ENCODE results near the gene ADAM12.

Gene ADAM12

GRCh38 chr10:126158133-126158892, 230.0 kb downstream of the ADAM12 start:
- Histone ChIP-seq H3K9ac (ENCODE audit: low read length) (no peak overlapping the region), H3K79me2 (ENCODE audit: low read length) (no peaks in the 10 kb centered on the region), H3K4me2 (ENCODE audit: low read length) (no peak overlapping the region)

GRCh38 chr10:126157189-126157588, 231.1 kb downstream of the ADAM12 start:
- no peaks in the 10 kb centered on the region for H3K27me3 ChIP-seq (ENCODE audit: low read depth, low read length)
- H2AFZ ChIP-seq (ENCODE audit: low read depth, low read length), result no peak overlapping the region
- H3K4me1 ChIP-seq (ENCODE audit: low read length), result no peaks in the 10 kb centered on the region
- no peak overlapping the region for H3K4me2 ChIP-seq (ENCODE audit: low read length)
- H3K79me2 ChIP-seq (ENCODE audit: low read length), result no peaks in the 10 kb centered on the region
- TF ChIP-seq EZH2phosphoT487 (IDR thresholded peaks at IDR 0.05; ENCODE audit: low read depth), result no peak
- no peak for TF ChIP-seq CTCF (IDR thresholded peaks at IDR 0.05; ENCODE audit: low read depth, low read length)
- H3K27ac ChIP-seq (ENCODE audit: low read length), result no peak overlapping the region
- H3K9me3 ChIP-seq (ENCODE audit: insufficient read depth, low read length), result no peaks in the 10 kb centered on the region
- H4K20me1 ChIP-seq (ENCODE audit: insufficient read depth, low read length), result no peaks in the 10 kb centered on the region
- H3K9ac ChIP-seq (ENCODE audit: low read length), result no peak overlapping the region
- no peak overlapping the region for H3K4me3 ChIP-seq (ENCODE audit: low read length)
- no peaks in the 10 kb centered on the region for H3K36me3 ChIP-seq (replicated peaks; ENCODE audit: low read depth, low read length)

More at GRCh38 chr10:126158133-126158892, 230.0 kb downstream of the ADAM12 start:
- Histone ChIP-seq H3K9me3 (ENCODE audit: insufficient read depth, low read length) (no peaks in the 10 kb centered on the region), H2AFZ (ENCODE audit: low read depth, low read length) (no peak overlapping the region), H3K36me3 (replicated peaks; ENCODE audit: low read depth, low read length) (no peaks in the 10 kb centered on the region), H3K4me1 (ENCODE audit: low read length) (no peaks in the 10 kb centered on the region), H4K20me1 (ENCODE audit: insufficient read depth, low read length) (no peaks in the 10 kb centered on the region), H3K27ac (ENCODE audit: low read length) (no peak overlapping the region), H3K4me3 (ENCODE audit: low read length) (no peak overlapping the region), H3K27me3 (ENCODE audit: low read depth, low read length) (no peaks in the 10 kb centered on the region)
- TF ChIP-seq EZH2phosphoT487 (IDR thresholded peaks at IDR 0.05; ENCODE audit: low read depth), result no peak
- TF ChIP-seq CTCF (IDR thresholded peaks at IDR 0.05; ENCODE audit: low read depth, low read length), result no peak

- H3K4me1 ChIP-seq (ENCODE audit: low read length), result no peaks in the 10 kb centered on the region
- H2AFZ ChIP-seq (ENCODE audit: low read depth, low read length), result no peak overlapping the region
Measured at GRCh38 chr10:126156503-126156902, 231.8 kb downstream of the ADAM12 start.

GRCh38 chr10:126156012-126156411, 232.3 kb downstream of the ADAM12 start:
- no peaks in the 10 kb centered on the region for H4K20me1 ChIP-seq (ENCODE audit: insufficient read depth, low read length)
- H3K79me2 ChIP-seq (ENCODE audit: low read length), result no peaks in the 10 kb centered on the region
- H3K36me3 ChIP-seq (replicated peaks; ENCODE audit: low read depth, low read length), result no peaks in the 10 kb centered on the region
- H2AFZ ChIP-seq (ENCODE audit: low read depth, low read length), result no peak overlapping the region
- no peaks in the 10 kb centered on the region for H3K4me1 ChIP-seq (ENCODE audit: low read length)
- H3K27me3 ChIP-seq (ENCODE audit: low read depth, low read length), result no peaks in the 10 kb centered on the region
- TF ChIP-seq EZH2phosphoT487 (IDR thresholded peaks at IDR 0.05; ENCODE audit: low read depth) (no peak), CTCF (IDR thresholded peaks at IDR 0.05; ENCODE audit: low read depth, low read length) (no peak)
- no peak overlapping the region for H3K27ac ChIP-seq (ENCODE audit: low read length)
- H3K9me3 ChIP-seq (ENCODE audit: insufficient read depth, low read length), result no peaks in the 10 kb centered on the region
- H3K4me3 ChIP-seq (ENCODE audit: low read length), result no peak overlapping the region
- H3K4me2 ChIP-seq (ENCODE audit: low read length), result no peak overlapping the region
- H3K9ac ChIP-seq (ENCODE audit: low read length), result no peak overlapping the region

More at GRCh38 chr10:126156503-126156902, 231.8 kb downstream of the ADAM12 start:
- H3K4me2 ChIP-seq (ENCODE audit: low read length), result no peak overlapping the region
- H3K79me2 ChIP-seq (ENCODE audit: low read length), result no peaks in the 10 kb centered on the region
- H4K20me1 ChIP-seq (ENCODE audit: insufficient read depth, low read length), result no peaks in the 10 kb centered on the region
- H3K27me3 ChIP-seq (ENCODE audit: low read depth, low read length), result no peaks in the 10 kb centered on the region
- H3K9ac ChIP-seq (ENCODE audit: low read length), result no peak overlapping the region
- no peak overlapping the region for H3K27ac ChIP-seq (ENCODE audit: low read length)
- no peak for TF ChIP-seq CTCF (IDR thresholded peaks at IDR 0.05; ENCODE audit: low read depth, low read length)
- no peak for TF ChIP-seq EZH2phosphoT487 (IDR thresholded peaks at IDR 0.05; ENCODE audit: low read depth)
- no peak overlapping the region for H3K4me3 ChIP-seq (ENCODE audit: low read length)
- no peaks in the 10 kb centered on the region for H3K36me3 ChIP-seq (replicated peaks; ENCODE audit: low read depth, low read length)
- no peaks in the 10 kb centered on the region for H3K9me3 ChIP-seq (ENCODE audit: insufficient read depth, low read length)

All from OCI-LY3 (cell line).